HL-60 (cell line): ENCODE results near the gene FZD4.
"Not testable (repeated sequence)": the region's sequence is repeated elsewhere in the genome, so short reads cannot be mapped to it uniquely, and the experiment has no call there.

Experiments used
- DNase-seq, 2 experiments: peaks; one replicate each; pipeline ENCODE4 v3.0.0-alpha.2; 2010 to 2020; ENCODE audit warnings: low read depth in 1 of 2, low spot score in 1 of 2
- H3K27ac ChIP-seq: fragments of 250-450 bp; sonication (Bioruptor Pico); replicated peaks from 2 replicates; pipeline ENCODE4 v1.5.1; 2020; ENCODE audit warnings: mild to moderate bottlenecking, moderate library complexity
- H3K27me3 ChIP-seq: fragments of 250-450 bp; sonication (Bioruptor Pico); 2 replicates; pipeline ENCODE4 v1.5.1; 2021; ENCODE audit warnings: mild to moderate bottlenecking, moderate library complexity; ENCODE audit not compliant: insufficient read depth, poor library complexity, severe bottlenecking
- H3K4me3 ChIP-seq: replicated peaks from 2 replicates; pipeline ENCODE4 v1.5.1; 2011; ENCODE audit warnings: mild to moderate bottlenecking, control low read depth, low read length; ENCODE audit not compliant: insufficient read depth
- GABPA ChIP-seq: IDR thresholded peaks from 2 replicates; pipeline ENCODE4 v1.6.1; 2012; ENCODE audit warnings: low read depth
- POLR2AphosphoS5 ChIP-seq: IDR thresholded peaks from 2 replicates; pipeline ENCODE4 v1.6.1; 2012; ENCODE audit warnings: low read depth
- SPI1 ChIP-seq: IDR thresholded peaks from 2 replicates; pipeline ENCODE4 v1.6.1; 2012; ENCODE audit warnings: low read depth, mild to moderate bottlenecking, borderline replicate concordance
- TF ChIP-seq, protein P1 (sequence below): IDR thresholded peaks from 2 replicates; pipeline ENCODE4 v1.6.1; 2012; ENCODE audit warnings: low read depth; ENCODE audit not compliant: insufficient replicate concordance
- TF ChIP-seq, protein P2 (sequence below): IDR thresholded peaks from one replicate; pipeline ENCODE4 v1.5.1; 2011; ENCODE audit warnings: low read length, control low read depth, inconsistent platforms; ENCODE audit not compliant: insufficient read depth

Gene FZD4

GRCh38 chr11:86969258-86969657 lies 14.1 kb upstream of the FZD4 start:
- H3K4me3 ChIP-seq = no peak overlapping the region
- H3K27ac ChIP-seq = no peak overlapping the region
- TF ChIP-seq, protein P1, sequence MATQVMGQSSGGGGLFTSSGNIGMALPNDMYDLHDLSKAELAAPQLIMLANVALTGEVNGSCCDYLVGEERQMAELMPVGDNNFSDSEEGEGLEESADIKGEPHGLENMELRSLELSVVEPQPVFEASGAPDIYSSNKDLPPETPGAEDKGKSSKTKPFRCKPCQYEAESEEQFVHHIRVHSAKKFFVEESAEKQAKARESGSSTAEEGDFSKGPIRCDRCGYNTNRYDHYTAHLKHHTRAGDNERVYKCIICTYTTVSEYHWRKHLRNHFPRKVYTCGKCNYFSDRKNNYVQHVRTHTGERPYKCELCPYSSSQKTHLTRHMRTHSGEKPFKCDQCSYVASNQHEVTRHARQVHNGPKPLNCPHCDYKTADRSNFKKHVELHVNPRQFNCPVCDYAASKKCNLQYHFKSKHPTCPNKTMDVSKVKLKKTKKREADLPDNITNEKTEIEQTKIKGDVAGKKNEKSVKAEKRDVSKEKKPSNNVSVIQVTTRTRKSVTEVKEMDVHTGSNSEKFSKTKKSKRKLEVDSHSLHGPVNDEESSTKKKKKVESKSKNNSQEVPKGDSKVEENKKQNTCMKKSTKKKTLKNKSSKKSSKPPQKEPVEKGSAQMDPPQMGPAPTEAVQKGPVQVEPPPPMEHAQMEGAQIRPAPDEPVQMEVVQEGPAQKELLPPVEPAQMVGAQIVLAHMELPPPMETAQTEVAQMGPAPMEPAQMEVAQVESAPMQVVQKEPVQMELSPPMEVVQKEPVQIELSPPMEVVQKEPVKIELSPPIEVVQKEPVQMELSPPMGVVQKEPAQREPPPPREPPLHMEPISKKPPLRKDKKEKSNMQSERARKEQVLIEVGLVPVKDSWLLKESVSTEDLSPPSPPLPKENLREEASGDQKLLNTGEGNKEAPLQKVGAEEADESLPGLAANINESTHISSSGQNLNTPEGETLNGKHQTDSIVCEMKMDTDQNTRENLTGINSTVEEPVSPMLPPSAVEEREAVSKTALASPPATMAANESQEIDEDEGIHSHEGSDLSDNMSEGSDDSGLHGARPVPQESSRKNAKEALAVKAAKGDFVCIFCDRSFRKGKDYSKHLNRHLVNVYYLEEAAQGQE = no peak
- TF ChIP-seq SPI1 (no peak), POLR2AphosphoS5 (no peak), GABPA (no peak)
- TF ChIP-seq, protein P2, sequence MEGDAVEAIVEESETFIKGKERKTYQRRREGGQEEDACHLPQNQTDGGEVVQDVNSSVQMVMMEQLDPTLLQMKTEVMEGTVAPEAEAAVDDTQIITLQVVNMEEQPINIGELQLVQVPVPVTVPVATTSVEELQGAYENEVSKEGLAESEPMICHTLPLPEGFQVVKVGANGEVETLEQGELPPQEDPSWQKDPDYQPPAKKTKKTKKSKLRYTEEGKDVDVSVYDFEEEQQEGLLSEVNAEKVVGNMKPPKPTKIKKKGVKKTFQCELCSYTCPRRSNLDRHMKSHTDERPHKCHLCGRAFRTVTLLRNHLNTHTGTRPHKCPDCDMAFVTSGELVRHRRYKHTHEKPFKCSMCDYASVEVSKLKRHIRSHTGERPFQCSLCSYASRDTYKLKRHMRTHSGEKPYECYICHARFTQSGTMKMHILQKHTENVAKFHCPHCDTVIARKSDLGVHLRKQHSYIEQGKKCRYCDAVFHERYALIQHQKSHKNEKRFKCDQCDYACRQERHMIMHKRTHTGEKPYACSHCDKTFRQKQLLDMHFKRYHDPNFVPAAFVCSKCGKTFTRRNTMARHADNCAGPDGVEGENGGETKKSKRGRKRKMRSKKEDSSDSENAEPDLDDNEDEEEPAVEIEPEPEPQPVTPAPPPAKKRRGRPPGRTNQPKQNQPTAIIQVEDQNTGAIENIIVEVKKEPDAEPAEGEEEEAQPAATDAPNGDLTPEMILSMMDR = no peak
- no peak for DNase-seq
- peaks cover 2% of the 10 kb centered on the region for H3K27me3 ChIP-seq

- H3K4me3 ChIP-seq, DNase-seq, H3K27ac ChIP-seq, H3K27me3 ChIP-seq: not testable (repeated sequence)
These were observed 12.4 kb upstream of the FZD4 start for GRCh38 chr11:86967601-86968000.

DNA sequence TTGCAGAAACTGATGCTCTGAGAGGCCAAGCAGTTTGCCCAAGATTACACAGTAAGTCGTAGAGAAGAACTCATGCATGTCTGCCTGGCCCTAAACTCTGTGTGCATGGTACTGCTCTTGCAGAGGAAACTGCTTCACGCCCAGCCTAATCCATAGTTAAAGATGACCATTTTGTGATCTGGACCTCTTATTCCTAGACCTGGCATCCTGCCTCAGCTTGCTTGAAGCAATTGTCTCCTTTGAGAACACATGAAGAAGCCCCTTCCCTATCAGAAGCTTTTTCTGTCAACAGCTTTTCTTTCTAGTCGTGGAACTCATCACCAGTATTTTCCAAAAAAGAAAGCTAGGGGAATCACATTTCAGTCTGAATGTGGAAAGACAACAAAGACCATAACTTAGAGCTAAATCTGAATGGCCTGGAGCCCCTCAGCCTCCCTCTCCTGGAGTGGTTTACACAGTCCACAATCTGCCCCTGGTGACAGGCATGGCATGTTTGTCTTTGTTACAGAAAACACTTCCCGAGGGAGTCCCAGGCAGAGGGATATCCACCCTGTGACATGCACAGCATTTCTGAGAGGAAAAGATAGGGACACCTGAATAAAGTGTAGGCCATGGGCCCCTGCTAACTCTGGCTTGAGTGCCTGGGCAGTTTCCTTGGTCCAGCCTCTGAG lies 2.9 kb upstream of the FZD4 start:
- Histone ChIP-seq H3K27me3 (peaks cover 42% of the 10 kb centered on the region), H3K4me3 (no peak overlapping the region), H3K27ac (no peak overlapping the region)
- DNase-seq = no peak
- TF ChIP-seq, protein P1 = no peak
- TF ChIP-seq POLR2AphosphoS5 = no peak
- no peak for TF ChIP-seq GABPA
- TF ChIP-seq SPI1 = no peak
- TF ChIP-seq, protein P2 = no peak

- DNase-seq = no peak
- TF ChIP-seq SPI1 (no peak), POLR2AphosphoS5 (no peak), GABPA (no peak)
- TF ChIP-seq, protein P1 = no peak
- TF ChIP-seq, protein P2 = no peak
These were observed 1.7 kb upstream of the FZD4 start for GRCh38 chr11:86956905-86957195.

More at GRCh38 chr11:86956905-86957195, 1.7 kb upstream of the FZD4 start:
- Histone ChIP-seq H3K4me3 (no peak overlapping the region), H3K27ac (no peak overlapping the region), H3K27me3 (peaks cover 49% of the 10 kb centered on the region)
